ENCODE results near the gene ESPNL. TPM values are rescaled to one million over a fixed set of nuclear protein-coding genes. Genes with fewer than 3 reads are reported as not detected.

The ESPNL gene
- total and polyA plus RNA-seq, 4 donors: 0.08 to 0.59 (median 0.35) TPM

DNA sequence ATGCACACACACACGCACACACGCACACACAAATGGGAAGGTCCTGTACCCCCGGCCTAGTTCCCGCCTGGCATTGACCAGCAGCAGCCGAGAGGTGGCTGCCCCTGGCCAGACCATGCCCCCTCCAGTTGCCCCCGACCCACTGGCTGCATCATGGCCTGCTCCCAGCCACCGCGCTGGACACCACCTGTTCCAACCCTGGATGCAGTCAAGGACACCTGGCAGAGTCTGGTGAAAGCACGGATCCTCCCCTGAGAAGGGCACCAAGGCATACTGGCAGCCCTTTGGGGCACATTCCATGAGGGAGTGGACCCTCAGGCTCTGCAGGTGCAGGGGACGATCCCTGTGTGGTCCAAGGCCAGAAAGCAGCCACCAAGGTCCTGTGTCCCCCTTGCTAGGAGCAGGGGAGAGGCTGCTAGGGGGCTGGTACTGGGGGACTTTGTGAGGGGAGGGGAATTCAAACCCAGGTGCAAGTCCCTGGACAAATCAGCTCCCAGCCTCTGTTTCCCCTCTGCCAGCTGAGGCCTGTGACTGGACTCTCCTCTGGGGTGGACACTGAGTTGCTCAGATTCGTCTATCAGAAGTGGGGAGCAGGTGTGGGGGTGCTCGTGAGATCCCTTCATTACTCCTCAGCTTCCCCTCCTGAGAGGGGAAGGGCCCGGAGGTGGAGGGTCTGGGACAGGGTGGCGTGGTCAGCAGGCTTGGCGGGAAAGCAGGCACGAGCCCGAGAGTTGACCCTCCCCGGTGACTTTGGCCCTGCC is 3.5 kb downstream of the ESPNL start:
- Histone ChIP-seq H3K36me3 (ENCODE audit: control insufficient read depth in 4 of 4, insufficient read depth in 3 of 4, low read depth in 1 of 4, low read length in 3 of 4) (no peaks in the 10 kb centered on the region), H3K4me1 (ENCODE audit: control insufficient read depth in 4 of 4, insufficient read depth in 4 of 4, low read length in 3 of 4) (peaks cover 9 to 24% (median 15%) of the 10 kb centered on the region in 4 donors), H3K27ac (ENCODE audit: low read depth in 1 of 2, low read length in 2 of 2) (no peak overlapping the region), H3K9me3 (ENCODE audit: control insufficient read depth in 4 of 4, low read length in 3 of 4) (no peaks in the 10 kb centered on the region), H3K27me3 (ENCODE audit: control insufficient read depth in 4 of 4, insufficient read depth in 4 of 4, low read length in 3 of 4) (no peaks in the 10 kb centered on the region), H3K9ac (ENCODE audit: low read depth in 1 of 2, low read length in 2 of 2) (no peak overlapping the region), H3K4me3 (ENCODE audit: low read depth in 1 of 3, low read length in 3 of 3) (no peak overlapping the region)
- no peak for TF ChIP-seq FOXA1 (IDR thresholded peaks at IDR 0.05)
- TF ChIP-seq NR2F2 (IDR thresholded peaks at IDR 0.05): no peak
- TF ChIP-seq FOXA2 (IDR thresholded peaks at IDR 0.05): no peak
- TF ChIP-seq, protein P1, sequence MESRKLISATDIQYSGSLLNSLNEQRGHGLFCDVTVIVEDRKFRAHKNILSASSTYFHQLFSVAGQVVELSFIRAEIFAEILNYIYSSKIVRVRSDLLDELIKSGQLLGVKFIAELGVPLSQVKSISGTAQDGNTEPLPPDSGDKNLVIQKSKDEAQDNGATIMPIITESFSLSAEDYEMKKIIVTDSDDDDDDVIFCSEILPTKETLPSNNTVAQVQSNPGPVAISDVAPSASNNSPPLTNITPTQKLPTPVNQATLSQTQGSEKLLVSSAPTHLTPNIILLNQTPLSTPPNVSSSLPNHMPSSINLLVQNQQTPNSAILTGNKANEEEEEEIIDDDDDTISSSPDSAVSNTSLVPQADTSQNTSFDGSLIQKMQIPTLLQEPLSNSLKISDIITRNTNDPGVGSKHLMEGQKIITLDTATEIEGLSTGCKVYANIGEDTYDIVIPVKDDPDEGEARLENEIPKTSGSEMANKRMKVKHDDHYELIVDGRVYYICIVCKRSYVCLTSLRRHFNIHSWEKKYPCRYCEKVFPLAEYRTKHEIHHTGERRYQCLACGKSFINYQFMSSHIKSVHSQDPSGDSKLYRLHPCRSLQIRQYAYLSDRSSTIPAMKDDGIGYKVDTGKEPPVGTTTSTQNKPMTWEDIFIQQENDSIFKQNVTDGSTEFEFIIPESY (IDR thresholded peaks at IDR 0.05): no peak
- TF ChIP-seq, protein P2, sequence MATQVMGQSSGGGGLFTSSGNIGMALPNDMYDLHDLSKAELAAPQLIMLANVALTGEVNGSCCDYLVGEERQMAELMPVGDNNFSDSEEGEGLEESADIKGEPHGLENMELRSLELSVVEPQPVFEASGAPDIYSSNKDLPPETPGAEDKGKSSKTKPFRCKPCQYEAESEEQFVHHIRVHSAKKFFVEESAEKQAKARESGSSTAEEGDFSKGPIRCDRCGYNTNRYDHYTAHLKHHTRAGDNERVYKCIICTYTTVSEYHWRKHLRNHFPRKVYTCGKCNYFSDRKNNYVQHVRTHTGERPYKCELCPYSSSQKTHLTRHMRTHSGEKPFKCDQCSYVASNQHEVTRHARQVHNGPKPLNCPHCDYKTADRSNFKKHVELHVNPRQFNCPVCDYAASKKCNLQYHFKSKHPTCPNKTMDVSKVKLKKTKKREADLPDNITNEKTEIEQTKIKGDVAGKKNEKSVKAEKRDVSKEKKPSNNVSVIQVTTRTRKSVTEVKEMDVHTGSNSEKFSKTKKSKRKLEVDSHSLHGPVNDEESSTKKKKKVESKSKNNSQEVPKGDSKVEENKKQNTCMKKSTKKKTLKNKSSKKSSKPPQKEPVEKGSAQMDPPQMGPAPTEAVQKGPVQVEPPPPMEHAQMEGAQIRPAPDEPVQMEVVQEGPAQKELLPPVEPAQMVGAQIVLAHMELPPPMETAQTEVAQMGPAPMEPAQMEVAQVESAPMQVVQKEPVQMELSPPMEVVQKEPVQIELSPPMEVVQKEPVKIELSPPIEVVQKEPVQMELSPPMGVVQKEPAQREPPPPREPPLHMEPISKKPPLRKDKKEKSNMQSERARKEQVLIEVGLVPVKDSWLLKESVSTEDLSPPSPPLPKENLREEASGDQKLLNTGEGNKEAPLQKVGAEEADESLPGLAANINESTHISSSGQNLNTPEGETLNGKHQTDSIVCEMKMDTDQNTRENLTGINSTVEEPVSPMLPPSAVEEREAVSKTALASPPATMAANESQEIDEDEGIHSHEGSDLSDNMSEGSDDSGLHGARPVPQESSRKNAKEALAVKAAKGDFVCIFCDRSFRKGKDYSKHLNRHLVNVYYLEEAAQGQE (IDR thresholded peaks at IDR 0.05): no peak
- no peak for TF ChIP-seq RXRA (IDR thresholded peaks at IDR 0.05)
- no peak for TF ChIP-seq HNF4A (conservative IDR thresholded peaks at IDR 0.05)
- TF ChIP-seq EGR1 (IDR thresholded peaks at IDR 0.05; ENCODE audit: low read depth in 2 of 2): no peak
- TF ChIP-seq SP1 (IDR thresholded peaks at IDR 0.05): no peak
- TF ChIP-seq GABPA (IDR thresholded peaks at IDR 0.05 in 1 of 2, conservative IDR thresholded peaks at IDR 0.05 in 1 of 2): no peak
- WGBS: 94% methylated on average over 18 of the region's 18 CpGs
- no peak for DNase-seq (ENCODE audit: low spot score)

DNA sequence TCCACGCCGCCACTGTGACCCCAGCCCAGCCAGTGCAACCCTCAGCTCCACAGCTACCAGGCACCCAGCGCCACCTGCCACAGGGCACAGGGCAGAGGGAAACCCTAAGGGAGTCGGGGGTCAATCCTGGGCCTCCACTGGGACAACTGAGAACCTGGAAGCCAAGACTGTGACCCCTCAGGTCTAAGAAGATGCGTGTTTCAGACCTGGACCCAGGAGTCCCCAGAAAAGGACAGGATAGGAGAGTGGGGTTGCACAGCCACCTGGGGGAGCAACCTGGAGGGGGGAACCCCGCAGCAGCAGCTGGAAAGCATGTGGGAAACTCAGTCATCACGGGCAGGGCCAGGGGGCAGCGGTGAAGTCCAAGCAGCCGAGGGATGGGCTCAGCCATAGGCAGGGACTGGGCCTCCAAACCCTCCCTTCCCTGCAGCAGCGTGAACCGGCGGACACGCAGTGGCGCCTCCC is 4.1 kb downstream of the ESPNL start:
- no peaks in the 10 kb centered on the region for H3K27me3 ChIP-seq (ENCODE audit: control insufficient read depth in 4 of 4, insufficient read depth in 4 of 4, low read length in 3 of 4)
- H3K36me3 ChIP-seq (ENCODE audit: control insufficient read depth in 4 of 4, insufficient read depth in 3 of 4, low read depth in 1 of 4, low read length in 3 of 4): no peaks in the 10 kb centered on the region
- TF ChIP-seq RXRA (IDR thresholded peaks at IDR 0.05) (no peak), FOXA1 (IDR thresholded peaks at IDR 0.05) (no peak), HNF4A (conservative IDR thresholded peaks at IDR 0.05) (no peak), FOXA2 (IDR thresholded peaks at IDR 0.05) (no peak), EGR1 (IDR thresholded peaks at IDR 0.05; ENCODE audit: low read depth in 2 of 2) (no peak), JUND (IDR thresholded peaks at IDR 0.05) (no peak), TAF1 (conservative IDR thresholded peaks at IDR 0.05) (no peak), RAD21 (IDR thresholded peaks at IDR 0.05) (no peak), SP1 (IDR thresholded peaks at IDR 0.05) (no peak), YY1 (IDR thresholded peaks at IDR 0.05) (no peak)
- TF ChIP-seq, protein P3, sequence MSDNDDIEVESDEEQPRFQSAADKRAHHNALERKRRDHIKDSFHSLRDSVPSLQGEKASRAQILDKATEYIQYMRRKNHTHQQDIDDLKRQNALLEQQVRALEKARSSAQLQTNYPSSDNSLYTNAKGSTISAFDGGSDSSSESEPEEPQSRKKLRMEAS (IDR thresholded peaks at IDR 0.05): no peak
- TF ChIP-seq, protein P4, sequence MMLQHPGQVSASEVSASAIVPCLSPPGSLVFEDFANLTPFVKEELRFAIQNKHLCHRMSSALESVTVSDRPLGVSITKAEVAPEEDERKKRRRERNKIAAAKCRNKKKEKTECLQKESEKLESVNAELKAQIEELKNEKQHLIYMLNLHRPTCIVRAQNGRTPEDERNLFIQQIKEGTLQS (IDR thresholded peaks at IDR 0.05): no peak
- TF ChIP-seq, protein P5, sequence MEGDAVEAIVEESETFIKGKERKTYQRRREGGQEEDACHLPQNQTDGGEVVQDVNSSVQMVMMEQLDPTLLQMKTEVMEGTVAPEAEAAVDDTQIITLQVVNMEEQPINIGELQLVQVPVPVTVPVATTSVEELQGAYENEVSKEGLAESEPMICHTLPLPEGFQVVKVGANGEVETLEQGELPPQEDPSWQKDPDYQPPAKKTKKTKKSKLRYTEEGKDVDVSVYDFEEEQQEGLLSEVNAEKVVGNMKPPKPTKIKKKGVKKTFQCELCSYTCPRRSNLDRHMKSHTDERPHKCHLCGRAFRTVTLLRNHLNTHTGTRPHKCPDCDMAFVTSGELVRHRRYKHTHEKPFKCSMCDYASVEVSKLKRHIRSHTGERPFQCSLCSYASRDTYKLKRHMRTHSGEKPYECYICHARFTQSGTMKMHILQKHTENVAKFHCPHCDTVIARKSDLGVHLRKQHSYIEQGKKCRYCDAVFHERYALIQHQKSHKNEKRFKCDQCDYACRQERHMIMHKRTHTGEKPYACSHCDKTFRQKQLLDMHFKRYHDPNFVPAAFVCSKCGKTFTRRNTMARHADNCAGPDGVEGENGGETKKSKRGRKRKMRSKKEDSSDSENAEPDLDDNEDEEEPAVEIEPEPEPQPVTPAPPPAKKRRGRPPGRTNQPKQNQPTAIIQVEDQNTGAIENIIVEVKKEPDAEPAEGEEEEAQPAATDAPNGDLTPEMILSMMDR (IDR thresholded peaks at IDR 0.05; ENCODE audit: low read depth, low read length, missing input control): no peak
- TF ChIP-seq, protein P2 (IDR thresholded peaks at IDR 0.05): no peak
- TF ChIP-seq, protein P1 (IDR thresholded peaks at IDR 0.05): no peak
- WGBS: 94% methylated on average over 14 of the region's 14 CpGs
- no peak overlapping the region for H3K27ac ChIP-seq (ENCODE audit: low read depth in 1 of 2, low read length in 2 of 2)
- peaks cover 6 to 20% (median 13%) of the 10 kb centered on the region in 4 donors for H3K4me1 ChIP-seq (ENCODE audit: control insufficient read depth in 4 of 4, insufficient read depth in 4 of 4, low read length in 3 of 4)
- no peak overlapping the region for H3K4me3 ChIP-seq (ENCODE audit: low read depth in 1 of 3, low read length in 3 of 3)
- no peaks in the 10 kb centered on the region for H3K9me3 ChIP-seq (ENCODE audit: control insufficient read depth in 4 of 4, low read length in 3 of 4)
- no peak overlapping the region for H3K9ac ChIP-seq (ENCODE audit: low read depth in 1 of 2, low read length in 2 of 2)
- no peak for DNase-seq (ENCODE audit: low spot score)
